WERI-Rb-1 (cell line): Measurements from ENCODE around the gene BRD7.

Source experiments
- DNase-seq: peaks from one replicate; pipeline ENCODE4 v3.0.0-alpha.2; 2020
- H3K27ac ChIP-seq: fragments of 250-450 bp; sonication (Bioruptor Pico); 2 replicates; pipeline ENCODE4 v1.5.1; 2020; ENCODE audit warnings: mild to moderate bottlenecking, moderate library complexity
- H3K27me3 ChIP-seq: fragments of 250-450 bp; sonication (Bioruptor Pico); 2 replicates; pipeline ENCODE4 v1.5.1; 2021; ENCODE audit warnings: mild to moderate bottlenecking, low read depth, moderate library complexity; ENCODE audit not compliant: insufficient read depth, severe bottlenecking
- H3K36me3 ChIP-seq: fragments of 250-450 bp; sonication (Bioruptor Pico); 2 replicates; pipeline ENCODE4 v1.5.1; 2020; ENCODE audit warnings: mild to moderate bottlenecking, moderate library complexity
- H3K4me3 ChIP-seq: 2 replicates; pipeline ENCODE4 v1.5.1; 2011; ENCODE audit warnings: low read depth, mild to moderate bottlenecking, control low read depth, low read length
- H3K9me3 ChIP-seq: fragments of 250-450 bp; sonication (Bioruptor Pico); 2 replicates; pipeline ENCODE4 v1.5.1; 2021; ENCODE audit warnings: mild to moderate bottlenecking, moderate library complexity; ENCODE audit not compliant: severe bottlenecking
- CTCF ChIP-seq: IDR thresholded peaks from 2 replicates; pipeline ENCODE4 v1.5.1; 2011; ENCODE audit warnings: low read depth, mild to moderate bottlenecking, control low read depth, inconsistent platforms, low read length

The BRD7 gene

DNA sequence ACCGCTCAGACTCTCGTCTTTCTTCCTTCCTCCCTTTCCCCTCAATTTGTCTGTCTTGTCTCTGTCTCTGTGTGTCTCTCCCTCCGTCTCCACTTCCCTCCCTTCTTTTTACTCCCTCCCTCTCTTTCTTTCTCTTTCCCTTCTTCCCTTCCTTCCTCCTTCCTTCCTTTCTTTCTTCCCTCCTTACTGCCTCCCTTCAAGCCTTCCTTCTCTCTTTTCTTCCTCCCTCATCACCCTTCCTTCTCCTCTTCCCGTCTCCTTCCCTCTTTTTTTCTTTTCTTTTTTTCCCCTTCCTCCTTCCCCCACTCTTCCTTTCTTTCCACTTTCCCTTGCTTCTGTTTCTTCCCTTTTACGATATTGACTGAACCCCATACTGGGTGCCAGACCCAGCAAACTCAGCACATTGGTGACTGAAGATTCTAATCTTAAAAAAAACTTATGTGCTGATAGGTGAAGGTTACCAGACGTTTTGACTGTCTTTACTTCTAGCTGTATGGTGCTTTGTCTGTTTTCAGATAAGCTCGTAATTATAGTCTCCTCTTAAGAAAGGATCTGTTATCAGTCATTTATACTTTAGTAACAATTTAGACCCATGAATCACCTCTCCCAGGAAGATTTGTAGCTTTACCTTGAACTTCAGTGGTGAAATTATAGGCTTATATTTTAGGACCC lies 481 bp upstream of the BRD7 start:
- no peaks in the 10 kb centered on the region for H3K27me3 ChIP-seq
- H3K36me3 ChIP-seq: peaks cover 42% of the 10 kb centered on the region
- H3K27ac ChIP-seq: peak overlapping the region; percentile 39; the same call in 1 of the 2 replicates
- H3K4me3 ChIP-seq: peak overlapping the region; percentile 16; the same call in 1 of the 2 replicates
- H3K9me3 ChIP-seq: no peaks in the 10 kb centered on the region
- no peak for TF ChIP-seq CTCF
- no peak for DNase-seq

DNA sequence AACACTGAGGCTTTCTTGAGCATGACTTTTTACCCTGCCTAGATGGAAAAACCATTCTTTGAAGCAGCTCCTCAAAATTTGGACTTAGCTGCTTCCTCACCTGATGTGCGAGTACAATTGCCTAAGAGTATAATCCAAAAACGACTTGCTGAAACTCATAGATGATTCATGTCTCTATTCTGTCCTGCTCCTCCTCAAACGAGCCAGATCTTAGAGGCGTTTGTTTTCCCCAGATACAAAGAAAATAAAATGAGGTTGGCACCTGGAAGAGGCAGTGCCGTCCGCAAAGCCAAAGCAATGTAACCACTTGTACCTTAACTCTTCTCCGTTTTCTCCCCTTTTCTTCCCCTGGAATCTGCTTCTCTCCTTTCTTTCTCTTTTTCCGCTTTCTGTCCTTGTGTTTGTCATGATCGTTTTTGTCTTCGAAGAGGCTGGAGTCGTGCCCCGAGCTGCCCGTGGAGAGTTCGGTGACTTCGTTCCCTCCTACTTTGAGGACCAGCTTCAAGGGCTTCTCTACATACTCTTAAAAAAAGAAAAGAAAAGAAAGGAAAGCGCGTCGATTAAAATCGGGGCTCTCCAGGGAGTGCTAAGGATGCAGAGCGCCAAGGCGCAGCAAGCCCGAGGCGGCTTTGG lies 895 bp downstream of the BRD7 start:
- Histone ChIP-seq H3K4me3 (peak overlapping the region; percentile 47), H3K36me3 (peaks cover 54% of the 10 kb centered on the region), H3K27ac (peak overlapping the region; percentile 77), H3K9me3 (no peaks in the 10 kb centered on the region), H3K27me3 (no peaks in the 10 kb centered on the region)
- DNase-seq: no peak
- TF ChIP-seq CTCF: no peak

DNA sequence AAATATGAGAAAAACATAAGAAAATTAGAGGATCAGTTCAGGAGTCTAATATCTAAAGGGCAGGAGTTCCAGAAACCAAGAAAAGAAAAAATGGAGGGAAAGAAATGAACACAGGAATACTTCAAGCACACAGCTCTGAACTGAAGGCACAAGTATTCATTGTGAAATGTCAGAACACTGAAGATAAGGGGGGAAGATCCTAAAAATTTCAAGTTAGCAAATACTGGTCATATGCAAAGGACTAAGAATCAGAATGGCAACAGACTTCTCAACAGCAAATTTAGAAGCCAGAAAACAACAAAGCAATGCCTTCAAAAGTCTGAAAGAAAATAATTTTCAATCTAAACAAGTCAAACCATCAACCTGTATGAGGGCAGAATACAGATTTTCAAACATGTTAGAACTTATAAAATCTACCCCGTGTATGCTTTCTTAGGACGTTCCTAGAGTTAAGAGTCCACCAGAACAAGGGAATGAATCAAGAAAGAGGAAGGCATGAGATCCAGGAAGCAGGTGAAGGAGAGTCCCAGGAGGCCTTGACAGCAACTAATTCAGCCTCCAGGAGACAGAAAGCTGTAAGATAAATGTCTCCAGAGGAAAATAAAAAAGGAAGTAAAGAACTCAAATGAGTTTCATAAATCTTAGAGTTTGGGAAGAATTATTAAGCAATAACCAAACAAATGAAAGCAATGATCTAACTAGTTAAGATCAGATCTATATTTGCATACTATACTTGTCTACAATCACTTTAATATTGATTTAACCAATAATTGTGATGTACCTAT lies 2.8 kb downstream of the BRD7 start:
- no peak for DNase-seq

GRCh38 chr16:50363656-50364055 lies 5.1 kb downstream of the BRD7 start:
- DNase-seq: no peak
- TF ChIP-seq CTCF: no peak
- H3K36me3 ChIP-seq: peaks cover 93% of the 10 kb centered on the region
- H3K9me3 ChIP-seq: no peaks in the 10 kb centered on the region
- H3K27me3 ChIP-seq: no peaks in the 10 kb centered on the region
- H3K27ac ChIP-seq: no peak overlapping the region
- no peak overlapping the region for H3K4me3 ChIP-seq

More for the DNA sequence above, 2.8 kb downstream of the BRD7 start:
- Histone ChIP-seq H3K27me3 (no peaks in the 10 kb centered on the region), H3K27ac (no peak overlapping the region), H3K4me3 (no peak overlapping the region), H3K36me3 (peaks cover 73% of the 10 kb centered on the region), H3K9me3 (no peaks in the 10 kb centered on the region)
- no peak for TF ChIP-seq CTCF

DNA sequence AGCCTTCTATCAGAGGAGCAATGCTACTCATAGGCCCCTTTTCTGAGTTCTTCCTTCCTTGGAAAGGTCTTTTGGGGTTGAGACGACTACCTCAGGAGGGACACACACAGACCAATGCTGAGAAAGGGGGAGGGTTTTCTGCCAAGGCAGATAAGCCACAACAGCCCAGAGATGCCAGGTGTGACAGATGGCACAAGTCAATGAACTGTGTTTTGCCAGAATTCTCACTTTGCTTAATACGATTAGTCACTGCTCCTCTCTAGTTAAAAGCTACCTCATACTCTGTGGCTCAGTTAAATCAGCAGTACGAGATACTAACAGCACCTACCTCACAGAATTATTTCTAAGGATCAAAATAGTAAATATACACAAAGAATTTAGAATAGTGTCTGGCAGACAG lies 8.0 kb downstream of the BRD7 start:
- H3K9me3 ChIP-seq: no peaks in the 10 kb centered on the region
- no peak for TF ChIP-seq CTCF
- peak; percentile 70 for DNase-seq

More for the DNA sequence above, 8.0 kb downstream of the BRD7 start:
- peaks cover 91% of the 10 kb centered on the region for H3K36me3 ChIP-seq
- peak overlapping the region; percentile 68 for H3K27ac ChIP-seq
- peak overlapping the region; percentile 9; the same call in 1 of the 2 replicates for H3K4me3 ChIP-seq
- no peaks in the 10 kb centered on the region for H3K27me3 ChIP-seq
